Activated T-helper 1 cell treated with Interleukin-2 at 50 U/mL for 16 hours (primary cell): ENCODE results near the gene C1QTNF8.
A peak's percentile ranks its signal among the peaks of the same experiment; 100 is the strongest.

Experiments used
- DNase-seq: peaks from one replicate; pipeline ENCODE4 v3.0.0-alpha.2; 2020; ENCODE audit warnings: low read depth

The C1QTNF8 gene

GRCh38 chr16:1108299-1109252, 12.5 kb upstream of the C1QTNF8 start:
- no peak for DNase-seq

- no peak for DNase-seq
These were observed 11.7 kb upstream of the C1QTNF8 start for GRCh38 chr16:1107731-1108130.

GRCh38 chr16:1107141-1107540, 11.1 kb upstream of the C1QTNF8 start:
- DNase-seq, result no peak

GRCh38 chr16:1106659-1107058, 10.6 kb upstream of the C1QTNF8 start:
- no peak for DNase-seq

- no peak for DNase-seq
These were observed 10.0 kb upstream of the C1QTNF8 start for GRCh38 chr16:1105888-1106620.

- no peak for DNase-seq
These were observed 7.6 kb upstream of the C1QTNF8 start for GRCh38 chr16:1103636-1103980.

GRCh38 chr16:1102921-1103635, 7.0 kb upstream of the C1QTNF8 start:
- DNase-seq, result peak; percentile 53

GRCh38 chr16:1102333-1102700, 6.3 kb upstream of the C1QTNF8 start:
- DNase-seq, result no peak

- no peak for DNase-seq
These were observed 5.7 kb upstream of the C1QTNF8 start for GRCh38 chr16:1101573-1102332.

- DNase-seq, result no peak
These were observed 5.1 kb upstream of the C1QTNF8 start for GRCh38 chr16:1101133-1101532.

- no peak for DNase-seq
These were observed 4.2 kb upstream of the C1QTNF8 start for GRCh38 chr16:1100084-1100800.

GRCh38 chr16:1099189-1100083, 3.4 kb upstream of the C1QTNF8 start:
- no peak for DNase-seq

GRCh38 chr16:1098266-1098991, 2.4 kb upstream of the C1QTNF8 start:
- no peak for DNase-seq

- no peak for DNase-seq
These were observed 1.8 kb upstream of the C1QTNF8 start for GRCh38 chr16:1097800-1098199.

GRCh38 chr16:1097156-1097555, 1.1 kb upstream of the C1QTNF8 start:
- DNase-seq, result no peak

- DNase-seq, result no peak
These were observed 435 bp downstream of the C1QTNF8 start for GRCh38 chr16:1095450-1096168.

- DNase-seq, result no peak
These were observed 1.2 kb downstream of the C1QTNF8 start for GRCh38 chr16:1094601-1095449.

GRCh38 chr16:1094124-1094479, 1.9 kb downstream of the C1QTNF8 start:
- DNase-seq, result no peak
